Ascending aorta (tissue), 2 donors: Measurements from ENCODE around the gene CLIC4. TPM values are rescaled to one million over a fixed set of nuclear protein-coding genes. Genes with fewer than 3 reads are reported as not detected.

Experiments used
- DNase-seq, 2 donors: peaks; one replicate each; pipeline ENCODE4 v3.0.0-alpha.2; 2019; ENCODE audit warnings: low spot score in 2 of 2
- H3K27ac ChIP-seq, 2 donors: fragments of 200-600 bp; sonication (generic); one replicate each; pipeline ENCODE4 v1.5.1; 2016 to 2017; ENCODE audit warnings: mild to moderate bottlenecking in 1 of 2
- H3K27me3 ChIP-seq: fragments of 200-600 bp; sonication (generic); one replicate; pipeline ENCODE4 v1.5.1; 2017
- H3K36me3 ChIP-seq, 2 donors: fragments of 200-600 bp; sonication (generic); one replicate each; pipeline ENCODE4 v1.5.1; 2016
- H3K4me1 ChIP-seq, 2 donors: fragments of 200-600 bp; sonication (generic); one replicate each; pipeline ENCODE4 v1.5.1; 2016 to 2017; ENCODE audit warnings: mild to moderate bottlenecking in 1 of 2
- H3K4me3 ChIP-seq, 2 donors: fragments of 200-600 bp; sonication (generic); one replicate each; pipeline ENCODE4 v1.5.1; 2016 to 2017; ENCODE audit warnings: mild to moderate bottlenecking in 1 of 2
- H3K9me3 ChIP-seq, 2 donors: fragments of 200-600 bp; sonication (generic); one replicate each; pipeline ENCODE4 v1.5.1; 2016
- CTCF ChIP-seq, 3 experiments: fragments of 200-600 bp in 2 of 3; fragments of 450-650 bp in 1 of 3; sonication (generic) in 2 of 3; IDR thresholded peaks; one replicate each; pipeline ENCODE4 v1.5.1; 2016 to 2019; ENCODE audit warnings: antibody characterized with exemption in 3 of 3, mild to moderate bottlenecking in 1 of 3, moderate library complexity in 1 of 3
- intact Hi-C: fragments of 100-400 bp; cut with DNase I; formaldehyde crosslinking; loops from one replicate; pipeline ENCODE4 v1.15.1; 2023
- total RNA-seq: library from RNA; depleted of rRNA; stranded (reverse); fragments of >200 nt; gene quantifications from one replicate; pipeline ENCODE4 v1.1.0, GENCODE V29; 2016

Gene CLIC4
- total RNA-seq, 1 donor from 2014 or later = 494 TPM

GRCh38 chr1:24874056-24874455 is 128.8 kb downstream of the CLIC4 start:
- intact Hi-C loops = no loop called here
- DNase-seq = no peak
- Histone ChIP-seq H3K36me3 (no peaks in the 10 kb centered on the region), H3K27me3 (no peaks in the 10 kb centered on the region), H3K9me3 (no peaks in the 10 kb centered on the region), H3K4me1 (no peaks in the 10 kb centered on the region), H3K27ac (no peak overlapping the region), H3K4me3 (no peak overlapping the region)
- no peak for TF ChIP-seq CTCF (IDR thresholded peaks at IDR 0.05)

- no peak for TF ChIP-seq CTCF (IDR thresholded peaks at IDR 0.05)
- intact Hi-C loops = no loop called here
- DNase-seq = peak in 1 of 2 donors; percentile 42
- Histone ChIP-seq H3K27me3 (no peaks in the 10 kb centered on the region), H3K27ac (no peak overlapping the region), H3K36me3 (no peaks in the 10 kb centered on the region), H3K4me1 (no peaks in the 10 kb centered on the region), H3K9me3 (no peaks in the 10 kb centered on the region), H3K4me3 (no peak overlapping the region)
These were observed 129.5 kb downstream of the CLIC4 start for GRCh38 chr1:24874611-24875234.

- peak in 1 of 2 donors; percentile 25 for DNase-seq
- TF ChIP-seq CTCF (IDR thresholded peaks at IDR 0.05) = no peak
- no peaks in the 10 kb centered on the region for H3K9me3 ChIP-seq
- no peak overlapping the region for H3K27ac ChIP-seq
- intact Hi-C loops = no loop called here
- no peaks in the 10 kb centered on the region for H3K27me3 ChIP-seq
- no peaks in the 10 kb centered on the region for H3K36me3 ChIP-seq
- no peaks in the 10 kb centered on the region for H3K4me1 ChIP-seq
- no peak overlapping the region for H3K4me3 ChIP-seq
These were observed 130.0 kb downstream of the CLIC4 start for GRCh38 chr1:24875257-24875656.

- no peak for TF ChIP-seq CTCF (IDR thresholded peaks at IDR 0.05)
- DNase-seq = peak in 1 of 2 donors; percentile 18
- Histone ChIP-seq H3K27me3 (no peaks in the 10 kb centered on the region), H3K9me3 (no peaks in the 10 kb centered on the region), H3K4me3 (no peak overlapping the region), H3K27ac (no peak overlapping the region), H3K36me3 (no peaks in the 10 kb centered on the region), H3K4me1 (no peaks in the 10 kb centered on the region)
- intact Hi-C loops = no loop called here
These were observed 130.8 kb downstream of the CLIC4 start for GRCh38 chr1:24875991-24876506.

- no peaks in the 10 kb centered on the region for H3K4me1 ChIP-seq
- no peak for DNase-seq
- no peaks in the 10 kb centered on the region for H3K9me3 ChIP-seq
- H3K36me3 ChIP-seq = no peaks in the 10 kb centered on the region
- H3K27me3 ChIP-seq = no peaks in the 10 kb centered on the region
- intact Hi-C loops = no loop called here
- TF ChIP-seq CTCF (IDR thresholded peaks at IDR 0.05) = no peak
- H3K4me3 ChIP-seq = no peak overlapping the region
- H3K27ac ChIP-seq = no peak overlapping the region
These were observed 132.8 kb downstream of the CLIC4 start for GRCh38 chr1:24878045-24878444.
